SKM-1 treated with dmso at 0.1 percent for 144 hours (cell line): Measurements from ENCODE around the gene FAM120B.
"Not testable (repeated sequence)": the region's sequence is repeated elsewhere in the genome, so short reads cannot be mapped to it uniquely, and the experiment has no call there.

Experiments used
- DNase-seq: peaks from one replicate; lab custom pipeline; 2025; ENCODE audit not compliant: unreplicated experiment; lab: John Stamatoyannopoulos, UW

The FAM120B gene

GRCh38 chr6:170355190-170355589, 48.6 kb downstream of the FAM120B start:
- not testable (repeated sequence) for DNase-seq

- DNase-seq: no peak
These were observed 49.1 kb downstream of the FAM120B start for GRCh38 chr6:170355661-170356060.

GRCh38 chr6:170357812-170358211, 51.3 kb downstream of the FAM120B start:
- DNase-seq: no peak

GRCh38 chr6:170358496-170358895, 51.9 kb downstream of the FAM120B start:
- DNase-seq: no peak

GRCh38 chr6:170360476-170360875, 53.9 kb downstream of the FAM120B start:
- no peak for DNase-seq

- DNase-seq: no peak
These were observed 54.8 kb downstream of the FAM120B start for GRCh38 chr6:170361335-170361734.

GRCh38 chr6:170362121-170362520, 55.6 kb downstream of the FAM120B start:
- DNase-seq: no peak

- DNase-seq: no peak
These were observed 56.7 kb downstream of the FAM120B start for GRCh38 chr6:170363255-170363654.

GRCh38 chr6:170365121-170365520, 58.6 kb downstream of the FAM120B start:
- no peak for DNase-seq

- no peak for DNase-seq
These were observed 59.0 kb downstream of the FAM120B start for GRCh38 chr6:170365593-170365992.

- no peak for DNase-seq
These were observed 59.8 kb downstream of the FAM120B start for GRCh38 chr6:170366248-170366960.

GRCh38 chr6:170367241-170367640, 60.7 kb downstream of the FAM120B start:
- no peak for DNase-seq

GRCh38 chr6:170368544-170368943, 62.0 kb downstream of the FAM120B start:
- no peak for DNase-seq

- DNase-seq: no peak
These were observed 62.8 kb downstream of the FAM120B start for GRCh38 chr6:170369403-170369802.

- no peak for DNase-seq
These were observed 63.9 kb downstream of the FAM120B start for GRCh38 chr6:170370416-170370815.

GRCh38 chr6:170371080-170371479, 64.5 kb downstream of the FAM120B start:
- DNase-seq: no peak

GRCh38 chr6:170371588-170371987, 65.0 kb downstream of the FAM120B start:
- no peak for DNase-seq

GRCh38 chr6:170372380-170373325, 66.1 kb downstream of the FAM120B start:
- no peak for DNase-seq

- peak; percentile 46 for DNase-seq
These were observed 68.2 kb downstream of the FAM120B start for GRCh38 chr6:170374571-170375444.

GRCh38 chr6:170375661-170376060, 69.1 kb downstream of the FAM120B start:
- DNase-seq: no peak

GRCh38 chr6:170376386-170377043, 70.0 kb downstream of the FAM120B start:
- DNase-seq: no peak
